Peyer's patch (tissue), 4 donors: ENCODE results near the gene DLGAP4. TPM values are rescaled to one million over a fixed set of nuclear protein-coding genes. Genes with fewer than 3 reads are reported as not detected.

Experiments
- DNase-seq, 3 donors: peaks; one replicate each; pipeline ENCODE4 v3.0.0-alpha.2; 2017 to 2019
- H3K27ac ChIP-seq, 4 donors: fragments of 200-600 bp; sonication (generic); one replicate each; pipeline ENCODE4 v1.5.1; 2016 to 2019
- H3K27me3 ChIP-seq, 2 donors: fragments of 200-600 bp; sonication (generic); one replicate each; pipeline ENCODE4 v1.5.1; 2019
- H3K36me3 ChIP-seq, 3 donors: fragments of 200-600 bp; sonication (generic); one replicate each; pipeline ENCODE4 v1.5.1; 2016 to 2019
- H3K4me1 ChIP-seq, 4 donors: fragments of 200-600 bp; sonication (generic); one replicate each; pipeline ENCODE4 v1.5.1; 2016 to 2019
- H3K4me3 ChIP-seq, 4 donors: fragments of 200-600 bp; sonication (generic); 1 replicate in 3 of 4; 2 replicates in 1 of 4; pipeline ENCODE4 v1.5.1; 2016 to 2019; ENCODE audit warnings: mild to moderate bottlenecking in 1 of 4
- H3K9me3 ChIP-seq, 4 donors: fragments of 200-600 bp; sonication (generic); one replicate each; pipeline ENCODE4 v1.5.1; 2016 to 2019; ENCODE audit warnings: mild to moderate bottlenecking in 1 of 4
- CTCF ChIP-seq, 6 experiments: fragments of 450-650 bp in 4 of 6; fragments of 200-600 bp in 2 of 6; sonication (generic) in 1 of 6; IDR thresholded peaks; one replicate each; pipeline ENCODE4 v1.5.1; 2017 to 2019; ENCODE audit warnings: antibody characterized with exemption in 6 of 6, mild to moderate bottlenecking in 3 of 6, moderate library complexity in 1 of 6
- POLR2A ChIP-seq, 2 donors: fragments of 450-650 bp; IDR thresholded peaks; one replicate each; pipeline ENCODE4 v1.5.1; 2017; ENCODE audit warnings: antibody characterized with exemption in 2 of 2, mild to moderate bottlenecking in 2 of 2, moderate library complexity in 2 of 2
- total RNA-seq, 4 donors: library from RNA; depleted of rRNA; stranded (reverse); fragments of >200 nt; gene quantifications; one replicate each; pipeline ENCODE4 v1.1.0, GENCODE V29; 2016

DLGAP4 gene
- total RNA-seq, 4 donors from 2014 or later, result 44.5 to 70.1 (median 59.0) TPM

- Histone ChIP-seq H3K36me3 (no peaks in the 10 kb centered on the region), H3K4me1 (no peaks in the 10 kb centered on the region), H3K9me3 (no peaks in the 10 kb centered on the region), H3K27me3 (no peaks in the 10 kb centered on the region), H3K27ac (no peak overlapping the region), H3K4me3 (no peak overlapping the region)
- no peak for TF ChIP-seq POLR2A (IDR thresholded peaks at IDR 0.05)
- TF ChIP-seq CTCF (IDR thresholded peaks at IDR 0.05), result no peak
- DNase-seq, result no peak
Measured at GRCh38 chr20:36298061-36298460, 8.1 kb upstream of the DLGAP4 start.

- H3K27me3 ChIP-seq, result peaks cover 0 to 3% of the 10 kb centered on the region in 2 donors
Measured at GRCh38 chr20:36298795-36299339, 7.3 kb upstream of the DLGAP4 start.

GRCh38 chr20:36299459-36299858, 6.7 kb upstream of the DLGAP4 start:
- TF ChIP-seq POLR2A (IDR thresholded peaks at IDR 0.05) (no peak), CTCF (IDR thresholded peaks at IDR 0.05) (no peak)
- Histone ChIP-seq H3K4me1 (no peaks in the 10 kb centered on the region), H3K27ac (no peak overlapping the region), H3K27me3 (peaks cover 0 to 5% of the 10 kb centered on the region in 2 donors), H3K4me3 (no peak overlapping the region), H3K36me3 (no peaks in the 10 kb centered on the region), H3K9me3 (no peaks in the 10 kb centered on the region)
- DNase-seq, result no peak

More at GRCh38 chr20:36298795-36299339, 7.3 kb upstream of the DLGAP4 start:
- Histone ChIP-seq H3K9me3 (no peaks in the 10 kb centered on the region), H3K27ac (no peak overlapping the region), H3K36me3 (no peaks in the 10 kb centered on the region), H3K4me3 (no peak overlapping the region), H3K4me1 (no peaks in the 10 kb centered on the region)
- TF ChIP-seq POLR2A (IDR thresholded peaks at IDR 0.05) (no peak), CTCF (IDR thresholded peaks at IDR 0.05) (no peak)
- no peak for DNase-seq

GRCh38 chr20:36301359-36302119, 4.6 kb upstream of the DLGAP4 start:
- TF ChIP-seq POLR2A (IDR thresholded peaks at IDR 0.05) (no peak), CTCF (IDR thresholded peaks at IDR 0.05) (no peak)
- H3K27ac ChIP-seq, result no peak overlapping the region
- H3K4me1 ChIP-seq, result peaks cover 0 to 8% (median 4%) of the 10 kb centered on the region in 4 donors
- H3K9me3 ChIP-seq, result no peaks in the 10 kb centered on the region
- no peaks in the 10 kb centered on the region for H3K36me3 ChIP-seq
- H3K27me3 ChIP-seq, result peaks cover 0 to 15% of the 10 kb centered on the region in 2 donors
- no peak overlapping the region for H3K4me3 ChIP-seq
- no peak for DNase-seq

GRCh38 chr20:36303020-36303595, 3.0 kb upstream of the DLGAP4 start:
- no peaks in the 10 kb centered on the region for H3K9me3 ChIP-seq
- DNase-seq, result no peak

More at GRCh38 chr20:36303020-36303595, 3.0 kb upstream of the DLGAP4 start:
- Histone ChIP-seq H3K36me3 (no peaks in the 10 kb centered on the region), H3K4me3 (no peak overlapping the region), H3K27ac (no peak overlapping the region), H3K4me1 (peaks cover 0 to 13% (median 10%) of the 10 kb centered on the region in 4 donors), H3K27me3 (peaks cover 0 to 31% of the 10 kb centered on the region in 2 donors)
- no peak for TF ChIP-seq CTCF (IDR thresholded peaks at IDR 0.05)
- no peak for TF ChIP-seq POLR2A (IDR thresholded peaks at IDR 0.05)
